Effector memory CD8-positive, alpha-beta T cell (primary cell): Measurements from ENCODE around the gene TLE3.

Experiments used
- ATAC-seq: fragments of 150-1000 bp; cut with Tn5 transposase; replicated peaks from 2 replicates; pipeline ENCODE4 v1.10.0; 2021; ENCODE audit warnings: mild to moderate bottlenecking, moderate library complexity
- DNase-seq, 3 experiments: peaks; one replicate each; pipeline ENCODE4 v3.0.0; 2021
- H3K27ac Mint-ChIP-seq, 2 donors: one replicate each; pipeline ENCODE4 v1.8.0; 2022; ENCODE audit warnings: mild to moderate bottlenecking in 2 of 2, mixed read lengths in 2 of 2, moderate library complexity in 2 of 2
- H3K27me3 Mint-ChIP-seq, 2 donors: one replicate each; pipeline ENCODE4 v1.8.0; 2022; ENCODE audit warnings: mixed read lengths in 2 of 2
- H3K36me3 Mint-ChIP-seq: one replicate; pipeline ENCODE4 v1.8.0; 2022; ENCODE audit warnings: mild to moderate bottlenecking, moderate library complexity, mixed read lengths; ENCODE audit not compliant: insufficient read depth
- H3K4me1 Mint-ChIP-seq, 2 donors: one replicate each; pipeline ENCODE4 v1.8.0; 2022; ENCODE audit warnings: low read depth in 2 of 2, mixed read lengths in 2 of 2
- H3K4me3 Mint-ChIP-seq, 2 donors: one replicate each; pipeline ENCODE4 v1.8.0; 2022; ENCODE audit warnings: mild to moderate bottlenecking in 2 of 2, mixed read lengths in 2 of 2, moderate library complexity in 2 of 2
- H3K9me3 Mint-ChIP-seq, 2 donors: one replicate each; pipeline ENCODE4 v1.8.0; 2022; ENCODE audit warnings: mixed read lengths in 2 of 2

TLE3 gene

DNA sequence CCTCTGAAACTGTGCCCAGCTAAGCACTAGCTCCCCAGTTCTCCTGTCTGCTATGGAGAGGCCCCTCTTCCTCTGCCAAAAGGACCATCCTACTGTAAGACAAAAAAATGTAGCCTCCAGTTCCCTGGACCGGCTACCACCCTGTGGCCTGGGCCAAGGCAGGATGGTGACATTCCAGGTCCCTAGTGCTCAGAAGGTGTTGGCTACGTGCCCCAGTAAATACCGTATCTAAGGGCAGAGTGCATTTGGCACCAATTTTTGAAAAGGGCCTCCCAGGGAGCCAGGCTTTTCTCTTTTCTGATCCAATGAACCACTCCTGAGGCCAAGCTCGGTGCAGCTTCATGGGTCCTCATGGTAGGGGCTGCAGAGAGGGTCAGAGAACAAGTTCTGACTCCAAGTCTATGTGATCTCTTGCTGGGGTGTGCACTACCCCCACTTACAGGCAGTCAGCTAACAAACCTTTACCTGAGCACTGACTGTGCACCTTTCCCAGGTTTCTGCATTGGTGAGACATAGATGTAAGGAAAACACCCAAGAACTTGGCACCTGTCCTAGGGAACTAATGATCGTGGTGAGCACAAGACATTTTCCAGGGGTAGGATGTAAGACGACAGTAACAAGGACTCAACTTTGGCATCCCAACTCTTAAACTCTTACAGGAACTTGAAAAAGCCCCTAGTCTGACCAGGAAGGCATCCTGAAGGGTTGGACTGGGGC lies 32.6 kb downstream of the TLE3 start:
- Mint-ChIP-seq H3K9me3 (no peaks in the 10 kb centered on the region), H3K36me3 (peaks cover 69% of the 10 kb centered on the region), H3K4me1 (peaks cover 7 to 19% of the 10 kb centered on the region in 2 donors), H3K4me3 (no peak overlapping the region), H3K27me3 (no peaks in the 10 kb centered on the region), H3K27ac (peak overlapping the region in 1 of 2 donors; percentile 65)
- ATAC-seq (no peak), DNase-seq (no peak)

DNA sequence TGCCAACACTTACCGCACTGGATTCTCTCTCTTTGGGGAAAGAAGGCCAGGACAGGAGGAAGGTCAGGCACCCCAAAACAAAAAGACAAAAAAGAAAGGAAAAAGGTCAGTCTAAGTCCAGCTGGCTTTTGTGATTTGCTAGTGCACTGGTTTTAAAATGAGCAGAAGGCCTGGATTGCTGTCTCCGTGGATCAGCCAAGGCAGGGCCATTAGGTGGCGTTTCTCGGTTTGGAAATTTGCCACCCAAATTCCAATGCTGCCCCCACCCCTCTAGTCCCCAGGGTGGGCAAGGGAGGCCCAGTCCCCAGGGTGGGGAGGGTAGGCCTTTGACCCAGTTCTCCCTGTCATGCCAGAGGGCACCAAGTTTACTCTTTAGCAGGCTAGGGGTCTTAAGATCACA lies 33.3 kb downstream of the TLE3 start:
- Mint-ChIP-seq H3K27ac (peak overlapping the region in 1 of 2 donors; percentile 65), H3K27me3 (no peaks in the 10 kb centered on the region), H3K36me3 (peaks cover 71% of the 10 kb centered on the region), H3K4me1 (peaks cover 7 to 20% of the 10 kb centered on the region in 2 donors), H3K9me3 (no peaks in the 10 kb centered on the region), H3K4me3 (no peak overlapping the region)
- ATAC-seq = no peak
- DNase-seq = no peak

DNA sequence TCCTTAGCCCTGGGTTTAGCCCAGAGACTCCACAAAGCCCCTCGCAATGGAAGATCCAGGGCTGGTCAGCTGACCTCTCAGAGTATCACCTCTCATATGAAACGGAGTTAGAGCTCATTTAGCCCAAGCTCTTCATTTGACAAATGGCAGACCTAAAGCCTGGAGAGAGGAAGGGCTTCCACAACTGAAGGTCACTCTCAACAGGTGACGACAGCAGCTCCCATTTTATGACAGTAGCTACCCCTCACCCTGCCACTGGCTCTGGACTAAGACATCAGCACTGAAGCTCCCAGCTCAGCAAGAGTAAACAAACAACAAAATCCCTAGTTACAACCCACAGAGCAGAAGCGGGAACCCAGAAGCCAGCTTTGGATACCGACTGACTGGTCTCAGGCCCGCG lies 33.7 kb downstream of the TLE3 start:
- DNase-seq (no peak), ATAC-seq (no peak)
- no peaks in the 10 kb centered on the region for H3K9me3 Mint-ChIP-seq
- H3K27ac Mint-ChIP-seq = peak overlapping the region in 1 of 2 donors; percentile 10
- no peak overlapping the region for H3K4me3 Mint-ChIP-seq
- peaks cover 7 to 19% of the 10 kb centered on the region in 2 donors for H3K4me1 Mint-ChIP-seq
- no peaks in the 10 kb centered on the region for H3K27me3 Mint-ChIP-seq
- peaks cover 72% of the 10 kb centered on the region for H3K36me3 Mint-ChIP-seq

DNA sequence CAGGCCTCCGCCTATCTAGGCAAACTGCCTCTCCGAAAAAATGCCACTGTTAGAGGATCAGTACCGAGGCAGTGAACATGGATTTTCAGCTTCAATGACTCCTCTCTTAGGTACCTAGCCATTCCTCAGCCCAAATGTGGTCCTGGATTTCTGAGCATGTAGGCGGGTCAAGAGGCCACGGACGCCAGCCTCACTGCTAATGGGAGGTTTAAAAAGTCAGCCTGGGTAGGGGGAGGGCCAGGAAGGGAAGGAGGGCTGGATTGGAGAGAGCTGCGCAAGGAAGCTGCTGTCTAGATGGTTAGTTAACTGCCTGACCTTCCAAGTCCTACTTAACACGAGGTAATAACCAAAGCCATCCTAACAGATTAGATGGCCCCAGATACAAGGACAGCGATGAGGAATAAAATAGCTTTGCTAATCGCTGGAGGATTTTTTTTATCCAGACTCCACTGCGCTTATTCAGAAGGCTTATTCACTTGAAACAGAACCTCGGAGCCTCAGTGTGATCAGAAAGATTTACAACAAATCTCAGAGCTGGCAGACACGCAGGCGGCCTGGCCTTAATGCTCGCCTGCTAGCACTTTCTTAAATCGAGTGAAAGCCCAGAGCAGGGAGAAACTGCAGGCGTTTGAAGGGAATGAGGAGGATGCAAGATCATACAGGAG lies 34.3 kb downstream of the TLE3 start:
- Mint-ChIP-seq H3K4me3 (no peak overlapping the region), H3K36me3 (peaks cover 69% of the 10 kb centered on the region), H3K4me1 (peaks cover 5 to 14% of the 10 kb centered on the region in 2 donors), H3K27ac (peak overlapping the region in 1 of 2 donors; percentile 10), H3K27me3 (no peaks in the 10 kb centered on the region), H3K9me3 (no peaks in the 10 kb centered on the region)
- DNase-seq = no peak
- no peak for ATAC-seq

DNA sequence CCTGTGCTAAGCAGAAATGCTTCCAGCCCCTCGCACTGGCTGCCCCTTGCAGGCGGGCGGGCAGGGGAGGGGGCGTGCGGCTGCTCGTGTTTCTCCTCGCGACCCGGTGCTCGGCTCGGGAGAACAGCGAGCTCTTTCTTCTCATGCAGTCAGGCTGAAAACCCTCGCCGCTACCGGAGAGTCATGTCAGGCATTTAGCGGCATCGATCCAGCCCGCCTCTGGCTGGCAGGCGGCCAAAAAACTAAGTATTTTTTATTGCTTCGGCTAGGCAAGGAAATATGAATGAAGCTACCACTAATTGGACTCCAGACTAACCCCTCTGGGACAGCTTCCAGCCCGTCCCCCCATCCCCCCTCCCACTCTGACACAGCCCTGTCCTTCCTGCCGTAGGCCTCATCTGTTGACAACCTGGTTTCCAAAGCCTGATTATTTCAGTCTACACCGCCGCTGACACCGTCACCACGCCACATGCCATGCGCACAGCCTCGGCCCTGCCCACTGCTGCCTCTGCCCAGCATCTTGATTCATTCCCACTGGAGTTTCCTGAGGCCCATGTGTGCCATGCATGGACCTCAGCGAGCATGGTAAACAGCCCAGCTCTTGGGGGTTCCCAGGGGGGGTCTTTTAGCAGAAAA lies 35.3 kb downstream of the TLE3 start:
- peaks cover 74% of the 10 kb centered on the region for H3K36me3 Mint-ChIP-seq
- H3K9me3 Mint-ChIP-seq = no peaks in the 10 kb centered on the region
- H3K27me3 Mint-ChIP-seq = no peaks in the 10 kb centered on the region
- H3K27ac Mint-ChIP-seq = no peak overlapping the region
- no peak overlapping the region for H3K4me3 Mint-ChIP-seq
- no peak for ATAC-seq
- DNase-seq = no peak
- H3K4me1 Mint-ChIP-seq = peaks cover 5 to 14% of the 10 kb centered on the region in 2 donors

DNA sequence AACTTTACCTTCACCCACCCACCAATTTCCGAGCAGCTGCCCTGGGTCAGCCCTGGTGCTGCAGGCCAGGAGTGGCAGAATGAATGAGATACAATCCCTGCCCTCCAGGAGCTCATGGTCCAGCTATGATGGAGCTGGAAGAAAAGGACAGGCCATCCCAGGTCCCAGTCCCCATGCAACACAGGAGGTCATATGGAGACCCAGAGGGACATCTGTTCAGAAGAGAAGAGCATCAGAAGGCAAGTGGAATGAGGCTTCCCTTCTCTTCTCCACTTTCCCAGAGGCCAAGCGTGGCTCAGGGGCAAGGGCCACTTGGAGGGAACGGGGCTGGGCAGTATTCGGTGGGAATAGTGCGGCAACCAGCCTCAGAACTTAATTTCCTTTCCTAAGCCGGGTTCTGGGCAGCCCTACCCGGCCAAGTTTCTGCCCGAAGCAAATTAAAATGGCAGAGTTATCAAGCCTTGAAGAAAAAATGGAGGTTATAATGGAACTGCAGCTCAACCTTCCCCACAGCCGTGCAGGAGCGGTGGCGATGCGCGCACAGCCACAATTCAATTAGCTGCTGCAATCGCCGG lies 35.9 kb downstream of the TLE3 start:
- Mint-ChIP-seq H3K27me3 (no peaks in the 10 kb centered on the region), H3K27ac (no peak overlapping the region), H3K4me1 (peaks cover 1 to 11% of the 10 kb centered on the region in 2 donors), H3K4me3 (no peak overlapping the region), H3K9me3 (no peaks in the 10 kb centered on the region), H3K36me3 (peaks cover 75% of the 10 kb centered on the region)
- DNase-seq (no peak), ATAC-seq (no peak)

DNA sequence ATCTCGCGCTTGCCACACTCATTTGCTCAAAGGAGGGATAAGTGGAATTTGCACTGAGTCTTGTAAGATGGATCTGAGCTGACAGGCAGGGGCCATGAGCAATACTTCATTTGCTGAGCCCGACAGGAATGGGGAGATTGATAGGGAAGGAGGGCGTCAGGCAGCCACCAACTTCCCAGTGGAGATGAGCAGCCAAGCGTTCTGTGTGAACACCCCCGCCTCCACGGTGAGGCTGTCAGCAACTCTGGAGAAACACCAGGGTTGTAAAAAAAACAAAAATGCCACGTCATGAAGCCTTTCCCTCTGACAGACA lies 36.8 kb downstream of the TLE3 start:
- Mint-ChIP-seq H3K27me3 (no peaks in the 10 kb centered on the region), H3K36me3 (peaks cover 75% of the 10 kb centered on the region), H3K4me3 (no peak overlapping the region), H3K4me1 (peaks cover 1 to 11% of the 10 kb centered on the region in 2 donors), H3K9me3 (no peaks in the 10 kb centered on the region), H3K27ac (peak overlapping the region in 1 of 2 donors; percentile 56)
- ATAC-seq (no peak), DNase-seq (no peak)

DNA sequence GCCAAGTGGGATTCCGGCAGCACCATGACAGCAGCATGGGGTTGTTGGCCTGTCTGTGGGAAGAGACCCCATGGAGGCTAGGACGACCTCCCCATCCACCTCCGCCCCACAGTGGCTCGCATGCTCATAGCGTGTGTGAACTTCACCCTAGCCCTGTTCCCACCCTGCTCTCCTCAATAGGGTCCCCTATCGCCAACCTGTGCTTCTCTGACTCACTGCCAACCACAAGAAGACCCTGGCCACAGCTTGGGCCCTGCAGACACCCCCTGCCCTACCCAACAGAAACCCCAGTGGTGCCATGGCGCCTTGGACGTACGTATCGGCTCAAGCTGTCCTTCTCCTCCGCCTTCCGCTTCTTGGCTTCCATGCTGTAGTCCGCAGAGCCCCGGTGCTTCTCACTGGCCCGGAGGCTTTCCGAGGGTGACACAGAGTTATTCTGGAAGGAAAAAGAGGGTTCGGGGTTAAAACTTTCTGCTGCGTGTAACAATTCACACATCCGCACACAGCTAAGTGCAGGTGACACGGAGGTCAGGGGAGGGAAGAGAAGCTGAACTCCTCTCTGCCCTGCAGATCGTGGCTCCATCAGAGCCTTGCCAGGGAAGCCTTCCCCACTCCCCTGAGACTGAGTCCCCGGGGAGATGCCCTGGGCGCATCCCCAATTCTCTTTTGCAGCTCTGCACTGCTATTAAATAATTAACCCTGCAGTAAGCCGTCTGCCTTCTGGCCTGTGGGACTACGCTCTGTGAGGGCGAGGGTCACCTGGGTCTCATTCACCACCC lies 37.3 kb downstream of the TLE3 start:
- Mint-ChIP-seq H3K27me3 (no peaks in the 10 kb centered on the region), H3K4me1 (peaks cover 1 to 11% of the 10 kb centered on the region in 2 donors), H3K27ac (peak overlapping the region in 1 of 2 donors; percentile 28), H3K4me3 (no peak overlapping the region), H3K36me3 (peaks cover 79% of the 10 kb centered on the region), H3K9me3 (no peaks in the 10 kb centered on the region)
- DNase-seq (no peak), ATAC-seq (no peak)

DNA sequence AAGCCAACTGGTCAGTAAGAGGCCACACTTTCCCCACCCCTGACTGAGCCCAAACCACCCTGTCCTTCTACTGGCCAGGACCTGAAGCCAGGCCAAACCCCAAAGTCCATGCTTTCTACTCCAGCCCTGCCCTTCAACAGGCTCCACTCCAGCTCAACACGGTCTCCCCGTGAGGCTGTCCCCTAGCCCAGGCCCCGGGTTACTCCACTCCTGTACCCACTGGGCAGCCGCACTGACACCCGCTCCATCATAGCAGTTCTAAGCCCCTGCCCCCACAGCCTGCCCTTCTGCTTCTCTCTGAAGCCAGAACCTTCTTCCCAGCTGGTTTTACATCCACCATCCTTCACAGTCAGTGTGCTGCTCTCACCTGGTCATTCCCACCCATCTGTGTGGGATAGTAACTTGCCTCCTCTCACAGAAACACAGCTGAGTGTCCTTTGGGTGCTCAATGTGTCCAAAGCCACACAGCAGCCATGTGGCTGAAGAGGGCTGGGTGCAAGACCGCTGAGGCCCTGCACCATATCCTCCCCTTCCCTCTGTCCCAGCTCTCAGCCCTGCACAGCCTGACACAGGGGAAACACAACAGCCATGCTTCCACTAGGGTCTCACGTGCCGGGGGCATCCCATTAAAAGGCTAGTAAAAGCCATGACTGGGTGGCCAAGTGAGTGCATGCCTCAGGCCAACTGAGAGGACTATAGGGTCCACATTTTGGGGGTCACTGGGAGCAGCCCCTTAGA lies 38.1 kb downstream of the TLE3 start:
- peaks cover 1 to 11% of the 10 kb centered on the region in 2 donors for H3K4me1 Mint-ChIP-seq
- H3K36me3 Mint-ChIP-seq = peaks cover 83% of the 10 kb centered on the region
- no peak overlapping the region for H3K4me3 Mint-ChIP-seq
- no peaks in the 10 kb centered on the region for H3K9me3 Mint-ChIP-seq
- ATAC-seq = no peak
- no peak for DNase-seq
- no peaks in the 10 kb centered on the region for H3K27me3 Mint-ChIP-seq
- peak overlapping the region; percentile 53 to 72 for H3K27ac Mint-ChIP-seq

DNA sequence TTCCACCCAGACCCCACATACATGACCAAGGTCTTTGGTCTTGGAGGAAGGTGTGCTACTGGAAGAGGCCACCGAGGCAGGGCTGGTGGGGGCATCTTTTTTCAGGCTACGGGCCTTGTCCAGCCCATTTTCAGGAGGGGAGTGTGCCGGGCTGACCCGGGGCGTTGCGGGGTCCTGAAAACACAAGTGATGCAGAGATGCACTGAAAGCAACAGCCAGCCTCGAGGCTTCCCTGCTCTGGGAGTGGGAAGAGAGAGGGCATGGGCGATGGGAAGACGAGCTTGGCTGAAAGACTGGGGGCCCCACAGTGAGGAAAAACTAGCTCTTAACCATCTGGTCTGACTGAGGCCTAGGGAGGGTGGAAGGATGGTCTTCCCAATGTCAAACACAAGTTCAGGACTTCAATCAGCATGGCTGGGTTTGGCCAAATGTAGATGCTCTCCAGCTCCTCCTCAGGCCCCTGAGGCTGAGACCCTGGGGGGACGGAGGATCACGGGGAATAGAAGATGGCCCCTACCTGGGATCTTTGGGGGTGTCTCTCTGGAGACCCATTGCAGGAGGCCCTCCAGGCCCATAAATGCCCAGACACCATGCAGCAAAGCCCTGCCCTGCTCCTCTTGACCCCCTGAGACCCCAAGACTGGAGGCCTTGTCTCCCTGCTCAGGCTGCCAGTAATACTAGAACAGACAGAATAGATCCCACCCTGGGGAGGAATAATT lies 38.9 kb downstream of the TLE3 start:
- no peaks in the 10 kb centered on the region for H3K9me3 Mint-ChIP-seq

DNA sequence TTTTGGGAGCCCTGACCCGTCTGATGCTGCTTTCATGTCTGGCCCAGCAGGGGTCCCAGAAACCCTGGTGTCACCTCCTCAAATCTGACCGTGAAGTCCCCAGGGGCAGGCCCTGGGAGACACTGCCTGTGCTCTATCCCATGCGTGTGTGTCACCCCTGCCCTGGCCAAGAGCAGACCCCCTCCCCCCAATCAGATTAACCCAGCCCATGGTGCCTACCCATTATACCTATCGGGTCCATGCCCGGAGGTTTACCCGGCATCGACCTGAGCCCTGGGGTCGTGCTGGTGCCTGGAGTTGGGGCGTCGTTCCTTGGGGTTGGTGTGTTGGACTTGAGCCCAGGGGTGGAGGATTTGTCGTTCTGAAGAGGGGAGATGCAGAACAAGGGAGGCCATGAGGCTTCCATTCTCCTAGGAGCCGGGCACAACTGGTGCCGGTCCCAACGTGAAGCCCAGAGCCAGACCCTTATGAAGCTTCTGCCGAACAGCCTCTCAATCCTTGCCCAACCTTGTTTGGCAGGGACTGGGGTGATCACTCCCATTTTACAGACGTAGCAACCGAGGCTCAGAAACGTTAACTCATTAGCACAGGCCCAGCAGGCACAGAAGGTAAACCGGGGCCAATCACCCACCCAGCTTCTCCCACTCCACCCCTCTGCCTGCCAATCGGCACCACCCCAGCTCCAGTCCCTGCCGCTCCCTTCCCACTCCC lies 39.6 kb downstream of the TLE3 start:
- H3K27ac Mint-ChIP-seq = peak overlapping the region in 1 of 2 donors; percentile 72
- no peaks in the 10 kb centered on the region for H3K27me3 Mint-ChIP-seq
- H3K9me3 Mint-ChIP-seq = no peaks in the 10 kb centered on the region
- ATAC-seq (no peak), DNase-seq (no peak)
- H3K4me3 Mint-ChIP-seq = no peak overlapping the region
- H3K4me1 Mint-ChIP-seq = peaks cover 1 to 11% of the 10 kb centered on the region in 2 donors
- H3K36me3 Mint-ChIP-seq = peaks cover 85% of the 10 kb centered on the region

More for the DNA sequence above, 38.9 kb downstream of the TLE3 start:
- DNase-seq = no peak
- Mint-ChIP-seq H3K4me1 (peaks cover 1 to 11% of the 10 kb centered on the region in 2 donors), H3K4me3 (no peak overlapping the region), H3K27ac (peak overlapping the region; percentile 53 to 72), H3K36me3 (peaks cover 86% of the 10 kb centered on the region), H3K27me3 (no peaks in the 10 kb centered on the region)
- ATAC-seq = no peak
